ENCODE measurements around the gene VRK2.
A peak's percentile ranks its signal among the peaks of the same experiment; 100 is the strongest.

Gene VRK2

GRCh38 chr2:58044145-58044544, 2.5 kb upstream of the VRK2 start:
- no peaks in the 10 kb centered on the region for H3K27me3 Mint-ChIP-seq
- DNase-seq = no peak
- H3K27ac Mint-ChIP-seq = no peak overlapping the region
- H3K9me3 Mint-ChIP-seq = no peaks in the 10 kb centered on the region
- peaks cover 14% of the 10 kb centered on the region for H3K36me3 Mint-ChIP-seq (ENCODE audit: low read depth)
- H3K4me3 Mint-ChIP-seq = no peak overlapping the region
- H3K4me1 Mint-ChIP-seq (ENCODE audit: low read depth) = peaks cover 48% of the 10 kb centered on the region

- peaks cover 52% of the 10 kb centered on the region for H3K4me1 Mint-ChIP-seq (ENCODE audit: low read depth)
- H3K36me3 Mint-ChIP-seq (ENCODE audit: low read depth) = peaks cover 19% of the 10 kb centered on the region
- peak overlapping the region; percentile 97 for H3K27ac Mint-ChIP-seq
- no peaks in the 10 kb centered on the region for H3K27me3 Mint-ChIP-seq
- no peaks in the 10 kb centered on the region for H3K9me3 Mint-ChIP-seq
- DNase-seq = no peak
- peak overlapping the region; percentile 86 for H3K4me3 Mint-ChIP-seq
These were observed 849 bp upstream of the VRK2 start for GRCh38 chr2:58045580-58046334.

GRCh38 chr2:58046335-58046584, 346 bp upstream of the VRK2 start:
- Mint-ChIP-seq H3K9me3 (no peaks in the 10 kb centered on the region), H3K4me1 (ENCODE audit: low read depth) (peaks cover 52% of the 10 kb centered on the region), H3K36me3 (ENCODE audit: low read depth) (peaks cover 21% of the 10 kb centered on the region), H3K27me3 (no peaks in the 10 kb centered on the region), H3K27ac (peak overlapping the region; percentile 97), H3K4me3 (peak overlapping the region; percentile 86)
- DNase-seq = no peak

GRCh38 chr2:58047373-58047935, 848 bp downstream of the VRK2 start:
- H3K36me3 Mint-ChIP-seq (ENCODE audit: low read depth) = peaks cover 32% of the 10 kb centered on the region
- H3K4me1 Mint-ChIP-seq (ENCODE audit: low read depth) = peaks cover 53% of the 10 kb centered on the region
- H3K27me3 Mint-ChIP-seq = no peaks in the 10 kb centered on the region
- peak overlapping the region; percentile 86 for H3K4me3 Mint-ChIP-seq
- no peak for DNase-seq
- H3K27ac Mint-ChIP-seq = peak overlapping the region; percentile 97
- no peaks in the 10 kb centered on the region for H3K9me3 Mint-ChIP-seq

GRCh38 chr2:58047961-58048360, 1.4 kb downstream of the VRK2 start:
- H3K4me1 Mint-ChIP-seq (ENCODE audit: low read depth) = peaks cover 51% of the 10 kb centered on the region
- peak overlapping the region; percentile 83 for H3K27ac Mint-ChIP-seq
- H3K9me3 Mint-ChIP-seq = no peaks in the 10 kb centered on the region
- peak overlapping the region; percentile 86 for H3K4me3 Mint-ChIP-seq
- no peak for DNase-seq
- peaks cover 35% of the 10 kb centered on the region for H3K36me3 Mint-ChIP-seq (ENCODE audit: low read depth)
- no peaks in the 10 kb centered on the region for H3K27me3 Mint-ChIP-seq

GRCh38 chr2:58051445-58051844, 4.8 kb downstream of the VRK2 start:
- peaks cover 56% of the 10 kb centered on the region for H3K36me3 Mint-ChIP-seq (ENCODE audit: low read depth)
- no peak overlapping the region for H3K4me3 Mint-ChIP-seq
- no peak overlapping the region for H3K27ac Mint-ChIP-seq
- H3K27me3 Mint-ChIP-seq = no peaks in the 10 kb centered on the region
- H3K4me1 Mint-ChIP-seq (ENCODE audit: low read depth) = peaks cover 37% of the 10 kb centered on the region
- H3K9me3 Mint-ChIP-seq = no peaks in the 10 kb centered on the region
- DNase-seq = no peak

GRCh38 chr2:58052978-58053377, 6.4 kb downstream of the VRK2 start:
- no peak for DNase-seq
- Mint-ChIP-seq H3K4me3 (no peak overlapping the region), H3K9me3 (no peaks in the 10 kb centered on the region), H3K36me3 (ENCODE audit: low read depth) (peaks cover 71% of the 10 kb centered on the region), H3K27me3 (no peaks in the 10 kb centered on the region), H3K4me1 (ENCODE audit: low read depth) (peaks cover 36% of the 10 kb centered on the region), H3K27ac (no peak overlapping the region)

- Mint-ChIP-seq H3K36me3 (ENCODE audit: low read depth) (peaks cover 71% of the 10 kb centered on the region), H3K4me3 (no peak overlapping the region), H3K4me1 (ENCODE audit: low read depth) (peaks cover 23% of the 10 kb centered on the region), H3K27ac (no peak overlapping the region), H3K27me3 (no peaks in the 10 kb centered on the region), H3K9me3 (no peaks in the 10 kb centered on the region)
- DNase-seq = no peak
These were observed 7.7 kb downstream of the VRK2 start for GRCh38 chr2:58054264-58054663.

- H3K36me3 Mint-ChIP-seq (ENCODE audit: low read depth) = peaks cover 69% of the 10 kb centered on the region
- no peak overlapping the region for H3K4me3 Mint-ChIP-seq
- no peak overlapping the region for H3K27ac Mint-ChIP-seq
These were observed 8.6 kb downstream of the VRK2 start for GRCh38 chr2:58055033-58055786.

GRCh38 chr2:58056192-58056916, 9.7 kb downstream of the VRK2 start:
- DNase-seq = no peak
- no peaks in the 10 kb centered on the region for H3K9me3 Mint-ChIP-seq
- no peaks in the 10 kb centered on the region for H3K27me3 Mint-ChIP-seq
- H3K27ac Mint-ChIP-seq = no peak overlapping the region
- H3K4me1 Mint-ChIP-seq (ENCODE audit: low read depth) = peaks cover 24% of the 10 kb centered on the region
- no peak overlapping the region for H3K4me3 Mint-ChIP-seq
- H3K36me3 Mint-ChIP-seq (ENCODE audit: low read depth) = peaks cover 71% of the 10 kb centered on the region

More at GRCh38 chr2:58055033-58055786, 8.6 kb downstream of the VRK2 start:
- H3K4me1 Mint-ChIP-seq (ENCODE audit: low read depth) = peaks cover 22% of the 10 kb centered on the region
- no peaks in the 10 kb centered on the region for H3K9me3 Mint-ChIP-seq
- H3K27me3 Mint-ChIP-seq = no peaks in the 10 kb centered on the region
- no peak for DNase-seq

- peak overlapping the region; percentile 0 for H3K27ac Mint-ChIP-seq
- peaks cover 63% of the 10 kb centered on the region for H3K36me3 Mint-ChIP-seq (ENCODE audit: low read depth)
- H3K4me1 Mint-ChIP-seq (ENCODE audit: low read depth) = peaks cover 28% of the 10 kb centered on the region
- no peak overlapping the region for H3K4me3 Mint-ChIP-seq
- H3K9me3 Mint-ChIP-seq = no peaks in the 10 kb centered on the region
- H3K27me3 Mint-ChIP-seq = no peaks in the 10 kb centered on the region
- no peak for DNase-seq
These were observed 11.3 kb downstream of the VRK2 start for GRCh38 chr2:58057707-58058530.

- peaks cover 44% of the 10 kb centered on the region for H3K4me1 Mint-ChIP-seq (ENCODE audit: low read depth)
- H3K27ac Mint-ChIP-seq = peak overlapping the region; percentile 41
- H3K36me3 Mint-ChIP-seq (ENCODE audit: low read depth) = peaks cover 47% of the 10 kb centered on the region
- H3K9me3 Mint-ChIP-seq = peaks cover 6% of the 10 kb centered on the region
- H3K27me3 Mint-ChIP-seq = no peaks in the 10 kb centered on the region
- H3K4me3 Mint-ChIP-seq = no peak overlapping the region
- DNase-seq = no peak
These were observed 17.0 kb downstream of the VRK2 start for GRCh38 chr2:58063641-58064040.

- Mint-ChIP-seq H3K9me3 (peaks cover 11% of the 10 kb centered on the region), H3K4me1 (ENCODE audit: low read depth) (peaks cover 44% of the 10 kb centered on the region), H3K4me3 (no peak overlapping the region), H3K27ac (peak overlapping the region; percentile 41), H3K36me3 (ENCODE audit: low read depth) (peaks cover 47% of the 10 kb centered on the region), H3K27me3 (no peaks in the 10 kb centered on the region)
- no peak for DNase-seq
These were observed 17.5 kb downstream of the VRK2 start for GRCh38 chr2:58064086-58064485.

- Mint-ChIP-seq H3K27me3 (no peaks in the 10 kb centered on the region), H3K4me3 (no peak overlapping the region), H3K9me3 (peaks cover 11% of the 10 kb centered on the region), H3K4me1 (ENCODE audit: low read depth) (peaks cover 41% of the 10 kb centered on the region), H3K36me3 (ENCODE audit: low read depth) (peaks cover 52% of the 10 kb centered on the region), H3K27ac (no peak overlapping the region)
- no peak for DNase-seq
These were observed 18.6 kb downstream of the VRK2 start for GRCh38 chr2:58065248-58065647.
